ENCODE data around the gene FAM163B. TPM values are rescaled to one million over a fixed set of nuclear protein-coding genes. Genes with fewer than 3 reads are reported as not detected.

FAM163B gene
- total and polyA plus RNA-seq, 4 donors, result 2.1 to 4.0 (median 3.4) TPM

DNA sequence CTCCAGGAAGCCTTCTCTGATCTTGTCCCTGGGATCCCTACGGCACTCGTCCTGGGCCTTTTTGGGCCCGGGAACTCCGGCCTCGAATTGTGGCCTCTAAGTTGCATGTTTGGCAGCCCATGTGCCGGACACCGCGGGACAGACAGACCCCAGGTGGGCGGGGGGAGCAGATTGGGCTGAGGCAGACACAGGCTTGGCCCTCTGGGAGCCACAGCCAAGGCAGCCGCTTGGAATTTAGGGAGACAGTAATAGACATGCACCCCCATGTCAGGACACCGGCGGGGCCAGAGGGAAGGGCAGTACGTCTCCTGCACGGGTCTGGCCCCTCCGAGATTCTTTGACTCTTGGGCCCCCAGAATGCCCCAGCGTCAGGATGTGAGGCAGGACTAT, 38.5 kb downstream of the FAM163B start:
- DNase-seq (ENCODE audit: low spot score), result no peak

DNA sequence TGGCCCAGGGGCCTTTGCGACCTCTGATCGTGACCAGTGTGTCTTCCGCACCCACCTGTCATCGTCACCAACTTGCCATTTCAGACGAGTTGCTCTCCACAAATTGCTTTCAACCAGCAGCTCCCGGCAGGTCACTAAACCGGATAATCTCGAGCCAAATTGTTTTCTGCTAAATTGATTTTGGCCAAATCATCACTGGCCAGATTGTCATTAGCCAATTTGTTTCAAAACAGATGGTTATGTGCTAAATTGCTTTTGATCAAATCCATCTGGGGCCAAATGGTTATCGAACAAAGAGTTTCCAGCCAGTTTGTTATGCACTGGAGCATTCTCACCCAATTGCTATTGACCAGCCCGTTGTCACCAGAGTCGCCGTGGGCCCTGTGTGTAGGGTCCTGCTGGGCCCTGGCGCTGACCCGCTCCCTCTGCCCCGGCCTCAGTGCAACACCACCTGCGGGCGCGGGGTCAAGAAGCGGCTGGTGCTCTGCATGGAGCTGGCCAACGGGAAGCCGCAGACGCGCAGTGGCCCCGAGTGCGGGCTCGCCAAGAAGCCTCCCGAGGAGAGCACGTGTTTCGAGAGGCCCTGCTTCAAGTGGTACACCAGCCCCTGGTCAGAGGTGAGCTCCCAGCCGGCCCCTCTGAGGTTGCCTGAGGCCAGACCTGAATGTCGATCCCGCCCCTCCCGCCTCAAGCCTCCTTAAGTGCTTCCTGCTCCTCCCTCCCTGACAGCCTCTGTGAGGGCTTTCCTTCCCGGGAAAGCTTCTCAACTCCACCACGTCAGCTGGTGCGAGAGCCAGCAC, 39.1 kb downstream of the FAM163B start:
- WGBS, result 78% methylated on average over 36 of the region's 36 CpGs
- Histone ChIP-seq H3K4me1 (ENCODE audit: control insufficient read depth in 4 of 4, insufficient read depth in 4 of 4, low read length in 3 of 4) (no peaks in the 10 kb centered on the region), H3K9ac (ENCODE audit: low read depth in 1 of 2, low read length in 2 of 2) (no peak overlapping the region), H3K9me3 (ENCODE audit: control insufficient read depth in 4 of 4, low read length in 3 of 4) (no peaks in the 10 kb centered on the region), H3K27ac (ENCODE audit: low read depth in 1 of 2, low read length in 2 of 2) (no peak overlapping the region), H3K27me3 (ENCODE audit: control insufficient read depth in 4 of 4, insufficient read depth in 4 of 4, low read length in 3 of 4) (no peaks in the 10 kb centered on the region), H3K4me3 (ENCODE audit: low read depth in 1 of 3, low read length in 3 of 3) (no peak overlapping the region), H3K36me3 (ENCODE audit: control insufficient read depth in 4 of 4, insufficient read depth in 3 of 4, low read depth in 1 of 4, low read length in 3 of 4) (no peaks in the 10 kb centered on the region)
- no peak for DNase-seq (ENCODE audit: low spot score)
- no peak for TF ChIP-seq TAF1 (conservative IDR thresholded peaks at IDR 0.05)
- no peak for TF ChIP-seq CTCF (IDR thresholded peaks at IDR 0.05; ENCODE audit: low read depth, low read length, missing input control)
- no peak for TF ChIP-seq RXRA (IDR thresholded peaks at IDR 0.05)
- TF ChIP-seq, protein P1, sequence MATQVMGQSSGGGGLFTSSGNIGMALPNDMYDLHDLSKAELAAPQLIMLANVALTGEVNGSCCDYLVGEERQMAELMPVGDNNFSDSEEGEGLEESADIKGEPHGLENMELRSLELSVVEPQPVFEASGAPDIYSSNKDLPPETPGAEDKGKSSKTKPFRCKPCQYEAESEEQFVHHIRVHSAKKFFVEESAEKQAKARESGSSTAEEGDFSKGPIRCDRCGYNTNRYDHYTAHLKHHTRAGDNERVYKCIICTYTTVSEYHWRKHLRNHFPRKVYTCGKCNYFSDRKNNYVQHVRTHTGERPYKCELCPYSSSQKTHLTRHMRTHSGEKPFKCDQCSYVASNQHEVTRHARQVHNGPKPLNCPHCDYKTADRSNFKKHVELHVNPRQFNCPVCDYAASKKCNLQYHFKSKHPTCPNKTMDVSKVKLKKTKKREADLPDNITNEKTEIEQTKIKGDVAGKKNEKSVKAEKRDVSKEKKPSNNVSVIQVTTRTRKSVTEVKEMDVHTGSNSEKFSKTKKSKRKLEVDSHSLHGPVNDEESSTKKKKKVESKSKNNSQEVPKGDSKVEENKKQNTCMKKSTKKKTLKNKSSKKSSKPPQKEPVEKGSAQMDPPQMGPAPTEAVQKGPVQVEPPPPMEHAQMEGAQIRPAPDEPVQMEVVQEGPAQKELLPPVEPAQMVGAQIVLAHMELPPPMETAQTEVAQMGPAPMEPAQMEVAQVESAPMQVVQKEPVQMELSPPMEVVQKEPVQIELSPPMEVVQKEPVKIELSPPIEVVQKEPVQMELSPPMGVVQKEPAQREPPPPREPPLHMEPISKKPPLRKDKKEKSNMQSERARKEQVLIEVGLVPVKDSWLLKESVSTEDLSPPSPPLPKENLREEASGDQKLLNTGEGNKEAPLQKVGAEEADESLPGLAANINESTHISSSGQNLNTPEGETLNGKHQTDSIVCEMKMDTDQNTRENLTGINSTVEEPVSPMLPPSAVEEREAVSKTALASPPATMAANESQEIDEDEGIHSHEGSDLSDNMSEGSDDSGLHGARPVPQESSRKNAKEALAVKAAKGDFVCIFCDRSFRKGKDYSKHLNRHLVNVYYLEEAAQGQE (IDR thresholded peaks at IDR 0.05), result no peak

More for the DNA sequence above, 38.5 kb downstream of the FAM163B start:
- Histone ChIP-seq H3K9me3 (ENCODE audit: control insufficient read depth in 4 of 4, low read length in 3 of 4) (no peaks in the 10 kb centered on the region), H3K4me3 (ENCODE audit: low read depth in 1 of 3, low read length in 3 of 3) (no peak overlapping the region), H3K4me1 (ENCODE audit: control insufficient read depth in 4 of 4, insufficient read depth in 4 of 4, low read length in 3 of 4) (no peaks in the 10 kb centered on the region), H3K9ac (ENCODE audit: low read depth in 1 of 2, low read length in 2 of 2) (no peak overlapping the region), H3K36me3 (ENCODE audit: control insufficient read depth in 4 of 4, insufficient read depth in 3 of 4, low read depth in 1 of 4, low read length in 3 of 4) (no peaks in the 10 kb centered on the region), H3K27ac (ENCODE audit: low read depth in 1 of 2, low read length in 2 of 2) (no peak overlapping the region), H3K27me3 (ENCODE audit: control insufficient read depth in 4 of 4, insufficient read depth in 4 of 4, low read length in 3 of 4) (no peaks in the 10 kb centered on the region)
- TF ChIP-seq YY1 (IDR thresholded peaks at IDR 0.05) (no peak), CTCF (IDR thresholded peaks at IDR 0.05; ENCODE audit: low read depth, low read length, missing input control) (no peak)
- TF ChIP-seq, protein P2, sequence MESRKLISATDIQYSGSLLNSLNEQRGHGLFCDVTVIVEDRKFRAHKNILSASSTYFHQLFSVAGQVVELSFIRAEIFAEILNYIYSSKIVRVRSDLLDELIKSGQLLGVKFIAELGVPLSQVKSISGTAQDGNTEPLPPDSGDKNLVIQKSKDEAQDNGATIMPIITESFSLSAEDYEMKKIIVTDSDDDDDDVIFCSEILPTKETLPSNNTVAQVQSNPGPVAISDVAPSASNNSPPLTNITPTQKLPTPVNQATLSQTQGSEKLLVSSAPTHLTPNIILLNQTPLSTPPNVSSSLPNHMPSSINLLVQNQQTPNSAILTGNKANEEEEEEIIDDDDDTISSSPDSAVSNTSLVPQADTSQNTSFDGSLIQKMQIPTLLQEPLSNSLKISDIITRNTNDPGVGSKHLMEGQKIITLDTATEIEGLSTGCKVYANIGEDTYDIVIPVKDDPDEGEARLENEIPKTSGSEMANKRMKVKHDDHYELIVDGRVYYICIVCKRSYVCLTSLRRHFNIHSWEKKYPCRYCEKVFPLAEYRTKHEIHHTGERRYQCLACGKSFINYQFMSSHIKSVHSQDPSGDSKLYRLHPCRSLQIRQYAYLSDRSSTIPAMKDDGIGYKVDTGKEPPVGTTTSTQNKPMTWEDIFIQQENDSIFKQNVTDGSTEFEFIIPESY (IDR thresholded peaks at IDR 0.05), result no peak
- WGBS, result 84% methylated on average over 16 of the region's 16 CpGs

Measured in liver (tissue), 9 donors.